ENCODE data around the gene PLK3. TPM values are rescaled to one million over a fixed set of nuclear protein-coding genes. Genes with fewer than 3 reads are reported as not detected.

The PLK3 gene
- total RNA-seq, 6 experiments from 2014 or later, result 1.8 to 5.3 (median 3.6) TPM

DNA sequence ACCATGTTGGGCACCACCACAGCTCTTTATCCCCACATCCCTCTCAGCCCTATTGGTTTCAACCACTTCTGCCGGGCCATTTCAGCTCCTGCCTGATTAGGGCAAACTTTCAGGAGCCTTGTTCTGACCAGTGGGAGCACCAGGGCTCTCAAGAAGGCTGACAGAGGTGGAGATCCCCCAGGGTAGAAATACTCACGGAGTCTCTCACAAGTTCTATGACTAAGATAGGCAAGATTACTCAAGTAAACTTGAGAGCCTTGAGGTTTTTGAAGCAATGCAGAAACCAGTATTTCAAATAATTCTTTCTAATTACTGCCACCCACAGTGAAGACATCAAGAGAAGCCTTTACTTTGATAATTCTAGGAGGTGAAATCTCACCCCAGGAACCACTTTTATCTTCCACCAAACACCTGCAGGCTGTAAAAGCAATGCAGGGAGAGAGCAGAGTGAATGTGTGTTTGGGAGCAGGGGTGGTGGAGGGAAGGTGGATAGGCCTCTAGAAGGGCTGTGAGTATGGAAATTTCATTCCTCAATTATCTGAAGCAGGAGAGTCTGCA, 49.5 kb downstream of the PLK3 start:
- intact Hi-C loops (cut with DNase I), result no loop called here
- H3K4me3 ChIP-seq, result no peak overlapping the region
- no peaks in the 10 kb centered on the region for H3K4me1 ChIP-seq
- WGBS (ENCODE audit: insufficient coverage, low coverage, low lambda C conversion rate, missing lambda C conversion rate), result 89% methylated on average over 1 of the region's 2 CpGs
- H3K36me3 ChIP-seq, result no peaks in the 10 kb centered on the region
- no peaks in the 10 kb centered on the region for H3K27me3 ChIP-seq
- no peak for TF ChIP-seq POLR2A (IDR thresholded peaks at IDR 0.05)
- DNase-seq (no peak), ATAC-seq (no peak)
- no peaks in the 10 kb centered on the region for H3K9me3 ChIP-seq
- no peak overlapping the region for H3K27ac ChIP-seq

DNA sequence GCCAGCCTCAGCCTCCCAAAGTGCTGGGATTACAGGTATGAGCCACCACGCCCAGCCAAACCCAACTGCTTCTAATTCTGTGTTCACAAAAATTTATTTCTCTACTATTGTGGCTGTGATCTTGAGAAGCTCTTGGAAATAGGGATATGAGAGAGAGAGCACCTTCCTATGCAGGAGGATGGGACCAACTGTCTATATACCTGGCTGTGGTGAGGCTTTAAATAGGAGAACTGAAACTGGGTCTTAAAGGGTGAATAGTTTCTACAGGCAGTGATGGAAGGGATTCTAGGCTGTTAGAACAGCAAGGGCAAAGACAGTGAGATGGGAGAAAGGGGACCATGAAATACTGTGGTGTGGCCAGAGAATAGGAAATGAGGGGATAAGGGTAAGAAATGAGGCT, 51.1 kb downstream of the PLK3 start:
- no peaks in the 10 kb centered on the region for H3K4me1 ChIP-seq
- no peak overlapping the region for H3K4me3 ChIP-seq
- no peaks in the 10 kb centered on the region for H3K9me3 ChIP-seq
- no peaks in the 10 kb centered on the region for H3K36me3 ChIP-seq
- H3K27ac ChIP-seq, result no peak overlapping the region
- no peaks in the 10 kb centered on the region for H3K27me3 ChIP-seq
- DNase-seq (no peak), ATAC-seq (no peak)
- TF ChIP-seq POLR2A (IDR thresholded peaks at IDR 0.05), result no peak
- TF ChIP-seq, protein P1, sequence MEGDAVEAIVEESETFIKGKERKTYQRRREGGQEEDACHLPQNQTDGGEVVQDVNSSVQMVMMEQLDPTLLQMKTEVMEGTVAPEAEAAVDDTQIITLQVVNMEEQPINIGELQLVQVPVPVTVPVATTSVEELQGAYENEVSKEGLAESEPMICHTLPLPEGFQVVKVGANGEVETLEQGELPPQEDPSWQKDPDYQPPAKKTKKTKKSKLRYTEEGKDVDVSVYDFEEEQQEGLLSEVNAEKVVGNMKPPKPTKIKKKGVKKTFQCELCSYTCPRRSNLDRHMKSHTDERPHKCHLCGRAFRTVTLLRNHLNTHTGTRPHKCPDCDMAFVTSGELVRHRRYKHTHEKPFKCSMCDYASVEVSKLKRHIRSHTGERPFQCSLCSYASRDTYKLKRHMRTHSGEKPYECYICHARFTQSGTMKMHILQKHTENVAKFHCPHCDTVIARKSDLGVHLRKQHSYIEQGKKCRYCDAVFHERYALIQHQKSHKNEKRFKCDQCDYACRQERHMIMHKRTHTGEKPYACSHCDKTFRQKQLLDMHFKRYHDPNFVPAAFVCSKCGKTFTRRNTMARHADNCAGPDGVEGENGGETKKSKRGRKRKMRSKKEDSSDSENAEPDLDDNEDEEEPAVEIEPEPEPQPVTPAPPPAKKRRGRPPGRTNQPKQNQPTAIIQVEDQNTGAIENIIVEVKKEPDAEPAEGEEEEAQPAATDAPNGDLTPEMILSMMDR (IDR thresholded peaks at IDR 0.05), result no peak
- WGBS (ENCODE audit: insufficient coverage, low coverage, low lambda C conversion rate, missing lambda C conversion rate), result 90% methylated on average over 1 of the region's 1 CpG
- intact Hi-C loops (cut with DNase I), result no loop called here

DNA sequence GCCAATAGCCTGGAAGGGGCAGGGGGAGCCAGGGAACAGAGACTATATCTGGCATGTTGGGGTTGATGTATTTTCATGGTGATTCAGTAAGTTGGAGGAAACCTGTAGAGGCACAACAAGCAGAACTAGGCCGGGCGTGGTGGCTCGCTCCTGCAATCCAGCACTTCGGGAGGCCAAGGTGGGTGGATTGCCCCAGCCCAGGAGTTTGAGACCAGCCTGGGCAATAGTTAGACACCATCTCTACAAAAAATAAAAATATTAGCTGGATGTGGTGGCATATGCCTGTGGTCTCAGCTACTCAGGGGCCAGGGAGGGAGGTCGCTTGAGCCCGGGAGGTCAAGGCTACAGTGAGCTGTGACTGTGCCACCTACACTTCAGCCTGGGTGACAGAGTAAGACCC, 53.0 kb downstream of the PLK3 start:
- 90% methylated on average over 2 of the region's 6 CpGs for WGBS (ENCODE audit: insufficient coverage, low coverage, low lambda C conversion rate, missing lambda C conversion rate)

DNA sequence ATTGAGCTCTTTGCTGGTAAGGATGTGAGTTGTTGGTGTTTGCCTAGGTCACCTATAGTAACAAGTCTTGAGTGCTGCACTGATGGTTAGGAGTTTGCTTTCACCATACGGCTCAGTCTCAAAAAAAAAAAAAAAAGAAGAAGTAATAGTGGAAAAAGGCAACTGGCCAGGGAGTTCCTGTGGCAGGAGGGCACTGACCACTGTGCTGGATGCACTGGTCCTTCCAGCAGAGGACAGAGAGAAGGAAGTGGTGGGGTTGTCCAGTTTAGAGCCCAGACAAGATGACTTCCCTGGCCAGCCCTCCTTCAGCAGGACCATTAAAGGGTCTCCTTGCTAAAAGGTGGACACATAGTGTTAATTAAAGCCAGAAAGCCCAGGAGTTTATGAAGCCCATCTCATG, 54.8 kb downstream of the PLK3 start:
- WGBS (ENCODE audit: insufficient coverage, low coverage, low lambda C conversion rate, missing lambda C conversion rate), result 86% methylated on average over 1 of the region's 1 CpG
- Histone ChIP-seq H3K9me3 (no peaks in the 10 kb centered on the region), H3K27ac (no peak overlapping the region), H3K27me3 (no peaks in the 10 kb centered on the region), H3K36me3 (peaks cover 0 to 6% (median 0%) of the 10 kb centered on the region in 4 donors), H3K4me1 (no peaks in the 10 kb centered on the region), H3K4me3 (no peak overlapping the region)
- DNase-seq (no peak), ATAC-seq (peak in 3 of 4 donors; percentile 43 to 67 (median 52))
- TF ChIP-seq, protein P1 (IDR thresholded peaks at IDR 0.05), result no peak
- TF ChIP-seq POLR2A (IDR thresholded peaks at IDR 0.05), result no peak
- intact Hi-C loops (cut with DNase I), result no loop called here

More for the DNA sequence above, 53.0 kb downstream of the PLK3 start:
- TF ChIP-seq POLR2A (IDR thresholded peaks at IDR 0.05), result no peak
- TF ChIP-seq, protein P1 (IDR thresholded peaks at IDR 0.05), result no peak
- intact Hi-C loops (cut with DNase I), result no loop called here
- peaks cover 0 to 6% (median 0%) of the 10 kb centered on the region in 4 donors for H3K36me3 ChIP-seq
- no peaks in the 10 kb centered on the region for H3K27me3 ChIP-seq
- H3K4me3 ChIP-seq, result no peak overlapping the region
- no peak for ATAC-seq
- H3K27ac ChIP-seq, result no peak overlapping the region
- no peaks in the 10 kb centered on the region for H3K4me1 ChIP-seq
- H3K9me3 ChIP-seq, result no peaks in the 10 kb centered on the region
- DNase-seq, result no peak

Small RNAs within 50 kb of the gene (small RNA-seq; reads per million reads assigned to genes)
- gene AL136380.1 (0 reads per million in 2 experiments), gene SNORD38A (665 to 666 reads per million in 2 experiments), gene SNORD38B (0 reads per million in 2 experiments), gene SNORD46 (2,667 to 3,233 reads per million in 2 experiments), gene SNORD55 (0 reads per million in 2 experiments)

Other genes with a start within 250 kb of the PLK3 start
- 10 to 100 TPM; 15.8 to 31.0 (median 24.5) TPM for gene TMEM53, start 125.9 kb upstream of the PLK3 start, total RNA-seq
- gene ARMH1, start 125.7 kb upstream of the PLK3 start, total RNA-seq, result 10 to 100 TPM in 2 of 6 experiments, 1 to 10 TPM in 4; 2.7 to 18.4 (median 5.2) TPM
- not detected for gene RNU5D-1, start 69.2 kb upstream of the PLK3 start, total RNA-seq
- gene KIF2C, start 60.5 kb upstream of the PLK3 start, total RNA-seq, result 1 to 10 TPM in 2 of 6 experiments, under 1 TPM in 3, not detected in 1; 0.22 to 1.4 (median 0.37) TPM
- gene RPS8, start 24.8 kb upstream of the PLK3 start, total RNA-seq, result 100 to 1,000 TPM; 459 to 921 (median 519) TPM
- under 1 TPM in 2 of 6 experiments, not detected in 4; 0.13 to 0.32 TPM for gene BEST4, start 12.2 kb upstream of the PLK3 start, total RNA-seq
- gene DYNLT4, start 7.0 kb downstream of the PLK3 start, total RNA-seq, result under 1 TPM in 1 of 6 experiments, not detected in 5; 0.26 TPM
- 1 to 10 TPM; 2.6 to 7.5 (median 5.3) TPM for gene BTBD19, start 8.1 kb downstream of the PLK3 start, total RNA-seq
- under 1 TPM; 0.19 to 0.68 (median 0.35) TPM for gene PTCH2, start 42.9 kb downstream of the PLK3 start, total RNA-seq
- 10 to 100 TPM; 12.0 to 29.1 (median 17.2) TPM for gene EIF2B3, start 186.2 kb downstream of the PLK3 start, total RNA-seq
- 10 to 100 TPM; 26.8 to 38.2 (median 29.1) TPM for gene HECTD3, start 210.9 kb downstream of the PLK3 start, total RNA-seq
- 10 to 100 TPM; 57.8 to 92.8 (median 71.2) TPM for gene UROD, start 211.9 kb downstream of the PLK3 start, total RNA-seq

All from right lobe of liver (tissue), 6 donors.